PC-9 (cell line): Measurements from ENCODE around the gene NCKIPSD.

Experiments used
- CTCF ChIP-seq: fragments of 200-600 bp; sonication (generic); conservative IDR thresholded peaks from 2 replicates; pipeline ENCODE4 v1.6.1; 2017; ENCODE audit warnings: mixed run types, antibody characterized with exemption, mild to moderate bottlenecking, moderate library complexity
- EZH2 ChIP-seq: fragments of 200-600 bp; sonication (generic); IDR thresholded peaks from 2 replicates; pipeline ENCODE4 v1.8.0; 2017; ENCODE audit warnings: antibody characterized with exemption, low read depth

GRCh38 chr3:48623851-48624547 is 61.7 kb downstream of the NCKIPSD start:
- no peak for TF ChIP-seq CTCF
- no peak for TF ChIP-seq EZH2
